ENCODE measurements around the gene BIRC7.

BIRC7 gene

DNA sequence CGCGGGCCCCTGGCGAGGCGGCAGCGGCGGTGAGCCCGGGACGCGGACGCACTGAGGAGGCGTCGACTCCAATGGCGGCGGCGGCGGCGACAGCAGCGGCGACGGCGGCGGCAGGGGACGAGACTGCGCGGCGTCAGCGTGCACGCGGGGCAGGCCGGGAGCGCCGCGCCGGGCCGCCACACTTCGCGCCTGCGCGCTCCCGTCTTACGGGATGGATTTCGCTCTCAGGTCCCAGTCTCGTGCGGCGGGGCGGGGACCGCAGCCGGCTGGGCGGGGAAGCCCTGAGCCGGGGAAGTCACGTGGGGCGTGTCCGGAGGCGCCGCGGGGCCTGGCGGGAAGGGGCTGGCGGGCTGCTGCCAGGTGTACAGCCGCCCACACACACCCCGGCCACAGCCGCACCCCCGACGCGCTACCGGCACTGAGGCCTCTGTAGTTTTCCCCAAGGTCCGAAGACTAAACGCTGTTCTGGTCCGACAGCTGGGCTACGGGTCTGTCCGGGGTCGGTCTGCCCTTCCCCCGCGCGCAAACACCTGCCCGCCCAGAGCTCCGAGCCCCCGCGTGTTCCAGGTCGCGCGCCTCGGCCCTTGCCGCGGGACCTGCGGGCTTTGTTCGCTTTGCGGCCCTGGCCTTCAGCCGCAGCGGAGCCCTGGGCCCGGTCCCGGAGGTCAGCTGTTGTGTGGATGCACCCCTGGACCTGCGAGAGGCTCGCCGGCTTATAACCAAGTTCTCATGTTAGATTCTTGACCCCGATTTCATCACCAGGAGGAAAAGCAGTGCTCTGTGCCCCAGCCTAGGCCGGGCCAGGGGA, 19.5 kb upstream of the BIRC7 start, which contains the start of gene YTHDF1:
TSS of gene YTHDF1 (minus strand) at position 91 of the 808 bp plus-strand sequence. CDS start 239 bp downstream, outside the sequence.
- H3K4me3 ChIP-seq (ENCODE audit: low read depth, low read length), result peak within 1 kb of the TSS; percentile 77
- peak; percentile 93 for DNase-seq (ENCODE audit: low read depth)
- TF ChIP-seq, protein P1, sequence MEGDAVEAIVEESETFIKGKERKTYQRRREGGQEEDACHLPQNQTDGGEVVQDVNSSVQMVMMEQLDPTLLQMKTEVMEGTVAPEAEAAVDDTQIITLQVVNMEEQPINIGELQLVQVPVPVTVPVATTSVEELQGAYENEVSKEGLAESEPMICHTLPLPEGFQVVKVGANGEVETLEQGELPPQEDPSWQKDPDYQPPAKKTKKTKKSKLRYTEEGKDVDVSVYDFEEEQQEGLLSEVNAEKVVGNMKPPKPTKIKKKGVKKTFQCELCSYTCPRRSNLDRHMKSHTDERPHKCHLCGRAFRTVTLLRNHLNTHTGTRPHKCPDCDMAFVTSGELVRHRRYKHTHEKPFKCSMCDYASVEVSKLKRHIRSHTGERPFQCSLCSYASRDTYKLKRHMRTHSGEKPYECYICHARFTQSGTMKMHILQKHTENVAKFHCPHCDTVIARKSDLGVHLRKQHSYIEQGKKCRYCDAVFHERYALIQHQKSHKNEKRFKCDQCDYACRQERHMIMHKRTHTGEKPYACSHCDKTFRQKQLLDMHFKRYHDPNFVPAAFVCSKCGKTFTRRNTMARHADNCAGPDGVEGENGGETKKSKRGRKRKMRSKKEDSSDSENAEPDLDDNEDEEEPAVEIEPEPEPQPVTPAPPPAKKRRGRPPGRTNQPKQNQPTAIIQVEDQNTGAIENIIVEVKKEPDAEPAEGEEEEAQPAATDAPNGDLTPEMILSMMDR (conservative IDR thresholded peaks at IDR 0.05; ENCODE audit: low read depth, low read length), result no peak

DNA sequence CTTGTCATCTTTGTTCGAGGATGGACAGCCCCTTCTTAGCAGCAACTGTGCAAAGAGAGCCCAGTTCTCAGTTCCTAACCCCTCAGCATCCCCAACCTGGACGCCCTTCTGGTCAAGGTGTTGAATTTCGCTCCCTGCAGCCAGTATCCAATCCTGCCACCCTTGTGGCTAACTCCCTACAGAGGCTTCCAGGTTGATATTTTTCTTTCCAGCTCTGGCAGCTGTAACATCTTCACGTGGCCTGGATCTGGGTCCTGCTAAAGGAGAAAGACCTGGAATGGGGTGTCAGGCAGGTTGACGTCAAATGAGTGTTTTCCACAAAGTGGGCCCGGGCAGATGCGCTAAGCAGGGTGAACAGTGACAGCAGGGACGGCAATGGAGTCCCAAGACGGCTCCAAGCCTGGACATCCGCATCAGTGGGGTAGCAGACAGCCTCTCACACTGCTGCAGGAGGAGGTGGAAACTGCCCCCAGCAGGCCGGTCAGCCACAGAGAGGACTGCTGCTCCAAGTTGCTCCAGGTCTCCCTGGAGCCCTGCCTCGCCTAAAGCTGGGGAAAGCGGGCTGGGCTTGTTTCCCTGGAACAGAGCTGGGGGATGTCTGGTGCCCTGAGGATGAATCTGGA, 18.7 kb upstream of the BIRC7 start:
- H3K4me3 ChIP-seq (ENCODE audit: low read depth, low read length), result peak overlapping the region; percentile 77
- TF ChIP-seq, protein P1 (conservative IDR thresholded peaks at IDR 0.05; ENCODE audit: low read depth, low read length), result no peak
- no peak for DNase-seq (ENCODE audit: low read depth)

DNA sequence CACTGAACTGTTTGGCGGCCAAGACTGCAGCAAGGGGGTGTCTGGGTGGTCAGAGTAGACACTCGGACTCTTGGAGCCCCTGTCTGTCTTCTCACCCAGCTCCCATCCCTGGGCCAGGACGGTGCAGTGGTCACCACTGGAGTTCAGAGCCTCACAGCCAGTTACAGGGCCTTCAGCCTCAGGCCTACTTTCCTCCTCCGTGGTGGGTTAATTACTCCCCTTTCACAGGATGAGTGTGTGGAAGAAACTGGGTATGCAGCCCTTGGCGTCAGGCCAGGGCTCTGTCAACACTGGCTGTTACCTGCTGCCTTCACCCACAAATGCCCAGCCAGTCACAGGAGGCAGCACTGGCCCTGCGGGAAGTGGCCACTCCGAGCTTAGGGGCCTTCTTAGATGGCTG, 18.0 kb upstream of the BIRC7 start:
- no peak overlapping the region for H3K4me3 ChIP-seq (ENCODE audit: low read depth, low read length)
- DNase-seq (ENCODE audit: low read depth), result no peak
- TF ChIP-seq, protein P1 (conservative IDR thresholded peaks at IDR 0.05; ENCODE audit: low read depth, low read length), result no peak

DNA sequence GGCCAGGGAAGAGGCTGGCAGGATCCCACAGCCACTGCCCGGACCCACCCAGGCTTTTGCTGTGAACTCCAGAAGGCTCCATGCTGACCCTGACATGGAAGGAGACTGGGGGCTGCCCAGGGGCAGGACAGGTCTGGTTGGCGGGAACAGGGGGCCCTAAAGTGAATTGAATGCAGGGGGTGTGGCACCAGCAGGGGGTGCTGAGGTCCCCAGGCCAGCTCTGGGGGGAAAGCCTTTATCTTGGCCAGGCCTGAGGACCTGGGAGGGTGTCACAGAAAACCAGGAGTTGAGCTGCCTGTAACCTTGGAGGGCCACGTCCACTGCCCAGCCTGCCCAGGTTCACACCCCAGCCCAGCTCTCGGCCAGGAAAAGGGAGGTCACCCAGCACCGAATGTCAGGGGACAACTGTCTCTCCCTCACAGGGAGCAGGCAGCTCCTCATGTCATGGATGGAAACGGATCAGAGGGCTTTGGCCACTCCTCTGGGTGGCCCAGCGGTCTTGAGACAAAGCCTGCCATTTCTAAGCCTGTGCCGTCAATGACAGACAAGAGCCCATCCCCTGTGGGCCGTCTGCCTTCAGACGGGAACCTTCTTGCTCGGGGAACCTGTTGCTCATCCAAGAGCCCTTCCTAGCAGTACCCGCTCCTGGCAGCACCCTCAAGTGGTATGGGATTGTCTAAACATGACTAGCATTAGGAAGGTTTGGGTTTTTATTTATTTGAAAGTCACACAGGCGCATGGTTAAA, 16.8 kb upstream of the BIRC7 start:
- no peak for DNase-seq (ENCODE audit: low read depth)
- TF ChIP-seq, protein P1 (conservative IDR thresholded peaks at IDR 0.05; ENCODE audit: low read depth, low read length), result no peak
- no peak overlapping the region for H3K4me3 ChIP-seq (ENCODE audit: low read depth, low read length)

DNA sequence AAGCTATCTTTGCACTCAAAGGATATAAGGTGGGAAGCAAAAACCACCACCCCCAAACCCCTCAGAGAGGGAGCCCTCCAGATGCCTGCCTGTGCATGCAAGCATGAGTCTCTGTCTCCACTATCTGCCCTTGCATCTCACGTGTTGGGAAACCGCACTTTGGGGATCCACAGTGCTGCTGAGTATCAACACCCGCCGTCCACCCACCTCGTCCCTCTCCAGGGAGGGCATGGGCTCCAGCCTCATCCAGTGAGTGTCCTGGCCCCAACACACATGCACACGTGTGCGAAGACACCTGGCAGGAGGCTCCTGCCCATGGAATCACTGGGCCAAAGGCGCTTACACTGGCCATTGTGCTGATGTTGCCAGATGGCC, 16.3 kb upstream of the BIRC7 start:
- TF ChIP-seq, protein P1 (conservative IDR thresholded peaks at IDR 0.05; ENCODE audit: low read depth, low read length), result no peak
- no peak overlapping the region for H3K4me3 ChIP-seq (ENCODE audit: low read depth, low read length)
- no peak for DNase-seq (ENCODE audit: low read depth)

DNA sequence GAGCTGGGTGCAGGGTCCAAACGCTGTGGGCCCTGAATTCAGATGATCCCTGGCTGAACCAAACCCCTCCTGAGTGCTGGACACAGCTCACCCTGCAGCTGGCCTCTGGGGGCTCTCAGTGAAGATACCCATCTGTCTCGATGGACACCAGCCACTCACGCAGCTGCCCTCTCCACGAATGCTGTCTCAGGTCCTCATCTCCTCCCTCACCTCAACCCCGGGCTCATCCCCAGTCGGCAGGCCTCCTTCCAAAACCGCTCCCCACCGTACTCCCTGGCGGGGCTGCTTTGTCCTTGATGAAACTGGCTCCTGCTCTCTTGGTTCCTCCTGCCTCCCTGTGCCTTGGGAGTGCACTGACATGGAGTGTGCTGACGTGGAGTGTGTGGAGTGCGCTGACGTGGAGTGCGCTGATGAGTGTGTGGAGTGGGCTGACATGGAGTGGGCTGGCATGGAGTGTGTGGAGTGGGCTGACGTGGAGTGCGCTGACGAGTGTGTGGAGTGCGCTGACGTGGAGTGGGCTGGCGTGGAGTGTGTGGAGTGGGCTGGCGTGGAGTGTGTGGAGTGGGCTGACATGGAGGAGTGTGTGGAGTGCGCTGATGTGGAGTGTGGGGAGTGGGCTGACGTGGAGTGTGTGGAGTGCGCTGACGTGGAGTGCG, 15.7 kb upstream of the BIRC7 start:
- no peak for DNase-seq (ENCODE audit: low read depth)
- TF ChIP-seq, protein P1 (conservative IDR thresholded peaks at IDR 0.05; ENCODE audit: low read depth, low read length), result no peak
- no peak overlapping the region for H3K4me3 ChIP-seq (ENCODE audit: low read depth, low read length)

Data from choroid plexus epithelial cell (primary cell).